Panc1 (cell line): Measurements from ENCODE around the gene ZCCHC13. TPM values are rescaled to one million over a fixed set of nuclear protein-coding genes. Genes with fewer than 3 reads are reported as not detected.
"Not testable (repeated sequence)": the region's sequence is repeated elsewhere in the genome, so short reads cannot be mapped to it uniquely, and the experiment has no call there.

Experiments used
- ATAC-seq: fragments of 200-7000 bp; cut with Tn5 transposase; 2 replicates; pipeline ENCODE4 v1.9.1; 2020; ENCODE audit warnings: mild to moderate bottlenecking, moderate library complexity
- BruUV-seq: library from RNA; stranded (reverse); fragments of 400-500 nt; replicated peaks from 2 replicates; lab custom pipeline; 2021; lab: Mats Ljungman, UMichigan
- CTCF ChIA-PET: fragments of 300-600 bp; sonication (Branson Sonifier 250); formaldehyde crosslinking; loops from one replicate; lab custom pipeline; 2022; ENCODE audit warnings: antibody characterized with exemption; lab: Charles Lee
- POLR2A ChIA-PET: fragments of 300-600 bp; sonication (Branson Sonifier 250); formaldehyde crosslinking; loops from one replicate; lab custom pipeline; 2022; ENCODE audit warnings: antibody characterized with exemption; lab: Charles Lee
- DNase-seq: peaks from one replicate; pipeline ENCODE4 v3.0.0-alpha.2; 2010; ENCODE audit warnings: low read depth, low spot score
- H3K27ac ChIP-seq: 2 replicates; pipeline ENCODE4 v1.5.1; 2011; ENCODE audit warnings: mild to moderate bottlenecking, low read length, inconsistent platforms
- H3K27me3 ChIP-seq: fragments of 200-500 bp; sonication (Bioruptor generic); 2 replicates; pipeline ENCODE4 v1.6.0; 2014; ENCODE audit warnings: low read length, inconsistent platforms; ENCODE audit not compliant: control insufficient read depth, insufficient read depth
- H3K36me3 ChIP-seq: fragments of 200-500 bp; sonication (Bioruptor generic); 2 replicates; pipeline ENCODE4 v1.5.1; 2014; ENCODE audit warnings: inconsistent platforms, mild to moderate bottlenecking, low read length, moderate library complexity; ENCODE audit not compliant: control insufficient read depth, insufficient read depth
- H3K4me1 ChIP-seq: 2 replicates; pipeline ENCODE4 v1.5.1; 2011; ENCODE audit warnings: inconsistent platforms, mild to moderate bottlenecking, low read length, moderate library complexity; ENCODE audit not compliant: control insufficient read depth, insufficient read depth
- H3K4me3 ChIP-seq, 2 experiments: 2 replicates each; pipeline ENCODE4 v1.5.1; 2011 to 2012; ENCODE audit warnings: low read depth in 2 of 2, low read length in 2 of 2, mild to moderate bottlenecking in 2 of 2, inconsistent platforms in 1 of 2, moderate library complexity in 1 of 2
- H3K9me3 ChIP-seq: fragments of 200-500 bp; sonication (Bioruptor generic); 2 replicates; pipeline ENCODE4 v1.5.1; 2014; ENCODE audit warnings: low read depth, mild to moderate bottlenecking, inconsistent platforms, low read length, moderate library complexity; ENCODE audit not compliant: control insufficient read depth, insufficient read depth
- POLR2AphosphoS5 ChIP-seq: IDR thresholded peaks from 2 replicates; pipeline ENCODE4 v1.6.1; 2012; ENCODE audit warnings: mild to moderate bottlenecking, low read depth, low read length, moderate library complexity
- SIN3A ChIP-seq: IDR thresholded peaks from 2 replicates; pipeline ENCODE4 v1.6.1; 2012; ENCODE audit warnings: low read depth, mild to moderate bottlenecking, low read length, moderate library complexity, borderline replicate concordance; ENCODE audit not compliant: insufficient read depth
- TCF7L2 ChIP-seq: IDR thresholded peaks from 2 replicates; pipeline ENCODE4 v1.6.1; 2011; ENCODE audit warnings: mild to moderate bottlenecking, low read depth, low read length, inconsistent platforms
- in situ Hi-C: cut with HindIII; loops from 2 replicates; pipeline ENCODE4 v1.10.0; 2016; ENCODE audit warnings: low sequenced_read_pairs, low pct_unique_long_range_greater_than_20kb
- intact Hi-C: fragments of 100-400 bp; cut with micrococcal nuclease; formaldehyde crosslinking; loops from one replicate; pipeline ENCODE4 v1.10.0; 2022; ENCODE audit not compliant: unreplicated experiment
- total RNA-seq: library from RNA; stranded (reverse); gene quantifications from one replicate; pipeline ENCODE4 v1.2.1, GENCODE V29; 2021; ENCODE audit not compliant: unreplicated experiment
- TF ChIP-seq, protein P1 (sequence below): fragments of 450-650 bp; IDR thresholded peaks from 2 replicates; pipeline ENCODE4 v1.5.1; 2017; ENCODE audit warnings: mild to moderate bottlenecking
- TF ChIP-seq, protein P2 (sequence below), 2 experiments: IDR thresholded peaks; 2 replicates each; pipeline ENCODE4 v1.6.1; 2011 to 2012; ENCODE audit warnings: low read depth in 2 of 2, control low read depth in 1 of 2, low read length in 1 of 2, mild to moderate bottlenecking in 1 of 2, moderate library complexity in 1 of 2; ENCODE audit not compliant: insufficient read depth in 1 of 2

ZCCHC13 gene
- total RNA-seq, 1 experiment from 2014 or later = not detected

GRCh38 chrX:74318672-74319071, 14.7 kb downstream of the ZCCHC13 start:
- TF ChIP-seq TCF7L2 (no peak), POLR2AphosphoS5 (no peak), SIN3A (no peak)
- TF ChIP-seq, protein P1, sequence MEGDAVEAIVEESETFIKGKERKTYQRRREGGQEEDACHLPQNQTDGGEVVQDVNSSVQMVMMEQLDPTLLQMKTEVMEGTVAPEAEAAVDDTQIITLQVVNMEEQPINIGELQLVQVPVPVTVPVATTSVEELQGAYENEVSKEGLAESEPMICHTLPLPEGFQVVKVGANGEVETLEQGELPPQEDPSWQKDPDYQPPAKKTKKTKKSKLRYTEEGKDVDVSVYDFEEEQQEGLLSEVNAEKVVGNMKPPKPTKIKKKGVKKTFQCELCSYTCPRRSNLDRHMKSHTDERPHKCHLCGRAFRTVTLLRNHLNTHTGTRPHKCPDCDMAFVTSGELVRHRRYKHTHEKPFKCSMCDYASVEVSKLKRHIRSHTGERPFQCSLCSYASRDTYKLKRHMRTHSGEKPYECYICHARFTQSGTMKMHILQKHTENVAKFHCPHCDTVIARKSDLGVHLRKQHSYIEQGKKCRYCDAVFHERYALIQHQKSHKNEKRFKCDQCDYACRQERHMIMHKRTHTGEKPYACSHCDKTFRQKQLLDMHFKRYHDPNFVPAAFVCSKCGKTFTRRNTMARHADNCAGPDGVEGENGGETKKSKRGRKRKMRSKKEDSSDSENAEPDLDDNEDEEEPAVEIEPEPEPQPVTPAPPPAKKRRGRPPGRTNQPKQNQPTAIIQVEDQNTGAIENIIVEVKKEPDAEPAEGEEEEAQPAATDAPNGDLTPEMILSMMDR = no peak
- TF ChIP-seq, protein P2, sequence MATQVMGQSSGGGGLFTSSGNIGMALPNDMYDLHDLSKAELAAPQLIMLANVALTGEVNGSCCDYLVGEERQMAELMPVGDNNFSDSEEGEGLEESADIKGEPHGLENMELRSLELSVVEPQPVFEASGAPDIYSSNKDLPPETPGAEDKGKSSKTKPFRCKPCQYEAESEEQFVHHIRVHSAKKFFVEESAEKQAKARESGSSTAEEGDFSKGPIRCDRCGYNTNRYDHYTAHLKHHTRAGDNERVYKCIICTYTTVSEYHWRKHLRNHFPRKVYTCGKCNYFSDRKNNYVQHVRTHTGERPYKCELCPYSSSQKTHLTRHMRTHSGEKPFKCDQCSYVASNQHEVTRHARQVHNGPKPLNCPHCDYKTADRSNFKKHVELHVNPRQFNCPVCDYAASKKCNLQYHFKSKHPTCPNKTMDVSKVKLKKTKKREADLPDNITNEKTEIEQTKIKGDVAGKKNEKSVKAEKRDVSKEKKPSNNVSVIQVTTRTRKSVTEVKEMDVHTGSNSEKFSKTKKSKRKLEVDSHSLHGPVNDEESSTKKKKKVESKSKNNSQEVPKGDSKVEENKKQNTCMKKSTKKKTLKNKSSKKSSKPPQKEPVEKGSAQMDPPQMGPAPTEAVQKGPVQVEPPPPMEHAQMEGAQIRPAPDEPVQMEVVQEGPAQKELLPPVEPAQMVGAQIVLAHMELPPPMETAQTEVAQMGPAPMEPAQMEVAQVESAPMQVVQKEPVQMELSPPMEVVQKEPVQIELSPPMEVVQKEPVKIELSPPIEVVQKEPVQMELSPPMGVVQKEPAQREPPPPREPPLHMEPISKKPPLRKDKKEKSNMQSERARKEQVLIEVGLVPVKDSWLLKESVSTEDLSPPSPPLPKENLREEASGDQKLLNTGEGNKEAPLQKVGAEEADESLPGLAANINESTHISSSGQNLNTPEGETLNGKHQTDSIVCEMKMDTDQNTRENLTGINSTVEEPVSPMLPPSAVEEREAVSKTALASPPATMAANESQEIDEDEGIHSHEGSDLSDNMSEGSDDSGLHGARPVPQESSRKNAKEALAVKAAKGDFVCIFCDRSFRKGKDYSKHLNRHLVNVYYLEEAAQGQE (IDR thresholded peaks at IDR 0.05; ENCODE audit: insufficient read depth in 1 of 2, low read depth in 2 of 2, low read length in 1 of 2) = no peak
- intact Hi-C loops = no loop called here
- DNase-seq (no peak), ATAC-seq (no peak)
- no peak overlapping the region for H3K27ac ChIP-seq
- BruUV-seq = no TSS peak
- no peaks in the 10 kb centered on the region for H3K9me3 ChIP-seq
- CTCF ChIA-PET = no interaction called here
- no peak overlapping the region for H3K4me3 ChIP-seq
- in situ Hi-C loops = no loop called here
- POLR2A ChIA-PET = no interaction called here
- H3K36me3 ChIP-seq = no peaks in the 10 kb centered on the region
- no peaks in the 10 kb centered on the region for H3K4me1 ChIP-seq
- no peaks in the 10 kb centered on the region for H3K27me3 ChIP-seq

- BruUV-seq, POLR2A ChIA-PET, CTCF ChIA-PET, H3K4me3 ChIP-seq, H3K4me1 ChIP-seq, in situ Hi-C loops, H3K36me3 ChIP-seq, H3K9me3 ChIP-seq, H3K27ac ChIP-seq, DNase-seq, intact Hi-C loops, H3K27me3 ChIP-seq, ATAC-seq: not testable (repeated sequence)
These were observed 15.3 kb downstream of the ZCCHC13 start for GRCh38 chrX:74319321-74319720.

- no peak overlapping the region for H3K27ac ChIP-seq
- H3K4me3 ChIP-seq = no peak overlapping the region
- in situ Hi-C loops (no loop called here), intact Hi-C loops (no loop called here)
- TF ChIP-seq POLR2AphosphoS5 (no peak), TCF7L2 (no peak), SIN3A (no peak)
- TF ChIP-seq, protein P1 = no peak
- TF ChIP-seq, protein P2 (IDR thresholded peaks at IDR 0.05; ENCODE audit: insufficient read depth in 1 of 2, low read depth in 2 of 2, low read length in 1 of 2) = no peak
- H3K4me1 ChIP-seq = no peaks in the 10 kb centered on the region
- ATAC-seq (no peak), DNase-seq (no peak)
- no TSS peak for BruUV-seq
- no peaks in the 10 kb centered on the region for H3K9me3 ChIP-seq
- no peaks in the 10 kb centered on the region for H3K36me3 ChIP-seq
- ChIA-PET CTCF (no interaction called here), POLR2A (no interaction called here)
- H3K27me3 ChIP-seq = no peaks in the 10 kb centered on the region
These were observed 17.2 kb downstream of the ZCCHC13 start for GRCh38 chrX:74321191-74321590.
